Liver (tissue), 3 donors: Measurements from ENCODE around the gene MRLN.

ENCODE experiments used
- FOXA1 ChIP-seq: IDR thresholded peaks from 2 replicates; pipeline ENCODE4 v1.6.1; 2016; ENCODE audit warnings: antibody characterized with exemption
- GABPA ChIP-seq, 2 donors: IDR thresholded peaks in 1 of 2; conservative IDR thresholded peaks in 1 of 2; 2 replicates each; pipeline ENCODE4 v1.6.1; 2016; ENCODE audit warnings: antibody characterized with exemption in 2 of 2, mild to moderate bottlenecking in 1 of 2, moderate library complexity in 1 of 2
- NR2F2 ChIP-seq: IDR thresholded peaks from 2 replicates; pipeline ENCODE4 v1.6.1; 2016; ENCODE audit warnings: antibody characterized with exemption
- RAD21 ChIP-seq, 2 donors: IDR thresholded peaks; 2 replicates each; pipeline ENCODE4 v1.6.1; 2016; ENCODE audit warnings: antibody characterized with exemption in 2 of 2, mild to moderate bottlenecking in 2 of 2
- SP1 ChIP-seq: IDR thresholded peaks from 2 replicates; pipeline ENCODE4 v1.6.1; 2018; ENCODE audit warnings: antibody characterized with exemption, mild to moderate bottlenecking
- TAF1 ChIP-seq: conservative IDR thresholded peaks from 2 replicates; pipeline ENCODE4 v1.6.1; 2016; ENCODE audit warnings: antibody characterized with exemption, mild to moderate bottlenecking
- YY1 ChIP-seq: IDR thresholded peaks from 2 replicates; pipeline ENCODE4 v1.6.1; 2016; ENCODE audit warnings: antibody characterized with exemption, mild to moderate bottlenecking
- TF ChIP-seq, protein P1 (sequence below): fragments of 150-350 bp; IDR thresholded peaks from 2 replicates; pipeline ENCODE4 v1.5.1; 2017; ENCODE audit warnings: improper control_type of control experiment, low read depth, low read length; ENCODE audit not compliant: missing input control
- TF ChIP-seq, protein P2 (sequence below): IDR thresholded peaks from 2 replicates; pipeline ENCODE4 v1.6.1; 2016; ENCODE audit warnings: antibody characterized with exemption, mild to moderate bottlenecking
- donor health status: healthy.
- donor health status: healthy.

DNA sequence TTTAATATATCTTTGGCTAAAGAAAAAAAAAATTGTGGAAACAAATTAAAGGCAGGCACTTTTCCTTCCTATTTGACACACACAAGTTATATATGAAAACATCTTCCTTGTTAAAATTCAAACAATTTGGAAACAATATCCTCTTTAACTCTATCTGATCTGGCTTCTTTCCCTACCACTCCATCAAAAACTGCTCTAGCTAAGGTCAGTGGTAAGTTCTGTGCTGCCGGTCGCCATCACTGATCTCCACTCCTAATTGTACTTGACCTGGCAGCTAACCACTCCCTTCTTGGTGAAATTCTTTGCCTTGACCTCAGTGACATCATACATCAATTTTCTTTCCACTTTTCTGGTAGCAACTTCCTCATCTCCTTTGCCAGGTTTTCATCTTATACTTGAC, 47.9 kb upstream of the MRLN start:
- TF ChIP-seq, protein P1, sequence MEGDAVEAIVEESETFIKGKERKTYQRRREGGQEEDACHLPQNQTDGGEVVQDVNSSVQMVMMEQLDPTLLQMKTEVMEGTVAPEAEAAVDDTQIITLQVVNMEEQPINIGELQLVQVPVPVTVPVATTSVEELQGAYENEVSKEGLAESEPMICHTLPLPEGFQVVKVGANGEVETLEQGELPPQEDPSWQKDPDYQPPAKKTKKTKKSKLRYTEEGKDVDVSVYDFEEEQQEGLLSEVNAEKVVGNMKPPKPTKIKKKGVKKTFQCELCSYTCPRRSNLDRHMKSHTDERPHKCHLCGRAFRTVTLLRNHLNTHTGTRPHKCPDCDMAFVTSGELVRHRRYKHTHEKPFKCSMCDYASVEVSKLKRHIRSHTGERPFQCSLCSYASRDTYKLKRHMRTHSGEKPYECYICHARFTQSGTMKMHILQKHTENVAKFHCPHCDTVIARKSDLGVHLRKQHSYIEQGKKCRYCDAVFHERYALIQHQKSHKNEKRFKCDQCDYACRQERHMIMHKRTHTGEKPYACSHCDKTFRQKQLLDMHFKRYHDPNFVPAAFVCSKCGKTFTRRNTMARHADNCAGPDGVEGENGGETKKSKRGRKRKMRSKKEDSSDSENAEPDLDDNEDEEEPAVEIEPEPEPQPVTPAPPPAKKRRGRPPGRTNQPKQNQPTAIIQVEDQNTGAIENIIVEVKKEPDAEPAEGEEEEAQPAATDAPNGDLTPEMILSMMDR, result no peak
- TF ChIP-seq SP1 (no peak), YY1 (no peak), RAD21 (IDR thresholded peaks at IDR 0.05) (no peak), GABPA (IDR thresholded peaks at IDR 0.05 in 1 of 2, conservative IDR thresholded peaks at IDR 0.05 in 1 of 2) (no peak), TAF1 (no peak), FOXA1 (no peak), NR2F2 (no peak)
- TF ChIP-seq, protein P2, sequence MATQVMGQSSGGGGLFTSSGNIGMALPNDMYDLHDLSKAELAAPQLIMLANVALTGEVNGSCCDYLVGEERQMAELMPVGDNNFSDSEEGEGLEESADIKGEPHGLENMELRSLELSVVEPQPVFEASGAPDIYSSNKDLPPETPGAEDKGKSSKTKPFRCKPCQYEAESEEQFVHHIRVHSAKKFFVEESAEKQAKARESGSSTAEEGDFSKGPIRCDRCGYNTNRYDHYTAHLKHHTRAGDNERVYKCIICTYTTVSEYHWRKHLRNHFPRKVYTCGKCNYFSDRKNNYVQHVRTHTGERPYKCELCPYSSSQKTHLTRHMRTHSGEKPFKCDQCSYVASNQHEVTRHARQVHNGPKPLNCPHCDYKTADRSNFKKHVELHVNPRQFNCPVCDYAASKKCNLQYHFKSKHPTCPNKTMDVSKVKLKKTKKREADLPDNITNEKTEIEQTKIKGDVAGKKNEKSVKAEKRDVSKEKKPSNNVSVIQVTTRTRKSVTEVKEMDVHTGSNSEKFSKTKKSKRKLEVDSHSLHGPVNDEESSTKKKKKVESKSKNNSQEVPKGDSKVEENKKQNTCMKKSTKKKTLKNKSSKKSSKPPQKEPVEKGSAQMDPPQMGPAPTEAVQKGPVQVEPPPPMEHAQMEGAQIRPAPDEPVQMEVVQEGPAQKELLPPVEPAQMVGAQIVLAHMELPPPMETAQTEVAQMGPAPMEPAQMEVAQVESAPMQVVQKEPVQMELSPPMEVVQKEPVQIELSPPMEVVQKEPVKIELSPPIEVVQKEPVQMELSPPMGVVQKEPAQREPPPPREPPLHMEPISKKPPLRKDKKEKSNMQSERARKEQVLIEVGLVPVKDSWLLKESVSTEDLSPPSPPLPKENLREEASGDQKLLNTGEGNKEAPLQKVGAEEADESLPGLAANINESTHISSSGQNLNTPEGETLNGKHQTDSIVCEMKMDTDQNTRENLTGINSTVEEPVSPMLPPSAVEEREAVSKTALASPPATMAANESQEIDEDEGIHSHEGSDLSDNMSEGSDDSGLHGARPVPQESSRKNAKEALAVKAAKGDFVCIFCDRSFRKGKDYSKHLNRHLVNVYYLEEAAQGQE, result no peak
